Activated naive CD8-positive, alpha-beta T cell treated with anti-CD3 and anti-CD28 coated beads, Interleukin-2, amount 50 U/mL, for 16 hours (primary cell): ENCODE measurements around the gene SLC30A4.
A peak's percentile ranks its signal among the peaks of the same experiment; 100 is the strongest.

Source experiments
- DNase-seq: peaks from one replicate; pipeline ENCODE4 v3.0.0-alpha.2; 2020; ENCODE audit warnings: low read depth, low spot score

SLC30A4 gene

DNA sequence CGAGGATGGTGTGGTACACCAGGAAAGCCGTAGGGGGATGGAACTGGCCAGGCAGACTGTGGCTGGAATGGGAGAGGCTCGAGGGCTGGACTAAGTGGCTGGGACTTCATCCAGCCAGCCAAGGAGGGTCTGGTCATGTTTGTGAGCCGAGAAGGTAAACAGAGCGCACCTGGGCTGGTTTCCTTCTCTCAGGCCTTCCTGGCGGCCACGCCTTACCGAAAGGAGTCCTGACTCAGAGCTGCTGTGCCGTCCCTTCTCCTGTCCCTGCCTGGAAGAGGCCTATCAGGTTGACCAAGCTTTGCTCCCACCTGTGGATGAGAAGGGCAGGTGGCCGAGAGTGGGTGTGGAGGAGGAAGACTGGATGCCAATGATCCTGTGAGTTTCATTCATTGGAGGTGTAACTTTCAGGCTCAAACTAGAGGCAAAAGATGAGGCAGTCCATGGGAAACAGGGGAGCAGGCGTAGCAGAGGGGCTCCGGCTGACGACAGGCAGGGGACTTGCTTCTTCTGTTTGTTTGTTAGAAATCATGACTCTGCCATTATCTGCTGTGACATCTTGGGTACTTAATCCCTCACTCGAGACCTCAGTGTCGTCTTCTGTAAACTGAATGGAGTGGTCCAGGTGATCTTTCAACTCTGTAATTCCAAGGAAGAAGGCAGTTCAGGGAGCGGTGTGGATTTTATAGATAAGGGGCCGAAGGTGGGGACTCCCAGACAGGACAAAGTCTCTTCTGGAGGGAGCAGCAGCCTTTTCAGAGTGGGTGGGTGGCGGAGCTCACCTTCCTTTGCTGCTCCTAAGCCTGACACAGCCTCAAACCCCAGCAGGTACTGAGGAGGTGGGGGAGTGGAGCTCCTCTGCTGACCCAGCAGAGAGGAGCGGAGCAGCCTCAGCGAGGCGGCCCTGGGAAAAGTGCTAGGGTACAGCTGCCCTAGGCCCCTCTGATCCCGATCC lies 72.4 kb downstream of the SLC30A4 start:
- no peak for DNase-seq

DNA sequence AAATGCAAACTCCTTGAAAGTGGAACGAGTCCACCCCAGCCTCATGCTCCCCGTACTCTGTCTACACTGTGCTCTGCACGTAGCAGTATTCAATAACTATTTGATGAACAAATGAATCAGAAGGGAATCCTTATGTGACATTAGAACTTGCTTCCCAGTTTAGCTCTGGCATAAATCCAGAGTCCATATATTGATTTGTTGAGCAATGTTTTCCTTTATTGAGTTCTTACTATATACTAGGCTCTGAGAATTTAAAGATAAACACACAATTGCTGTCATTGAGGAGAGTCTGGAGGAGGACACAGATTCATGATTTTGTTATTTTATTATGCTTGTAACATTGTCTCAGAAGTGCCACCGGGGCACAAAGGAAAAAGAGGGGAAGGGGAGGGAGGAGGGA lies 73.2 kb downstream of the SLC30A4 start:
- DNase-seq, result no peak

DNA sequence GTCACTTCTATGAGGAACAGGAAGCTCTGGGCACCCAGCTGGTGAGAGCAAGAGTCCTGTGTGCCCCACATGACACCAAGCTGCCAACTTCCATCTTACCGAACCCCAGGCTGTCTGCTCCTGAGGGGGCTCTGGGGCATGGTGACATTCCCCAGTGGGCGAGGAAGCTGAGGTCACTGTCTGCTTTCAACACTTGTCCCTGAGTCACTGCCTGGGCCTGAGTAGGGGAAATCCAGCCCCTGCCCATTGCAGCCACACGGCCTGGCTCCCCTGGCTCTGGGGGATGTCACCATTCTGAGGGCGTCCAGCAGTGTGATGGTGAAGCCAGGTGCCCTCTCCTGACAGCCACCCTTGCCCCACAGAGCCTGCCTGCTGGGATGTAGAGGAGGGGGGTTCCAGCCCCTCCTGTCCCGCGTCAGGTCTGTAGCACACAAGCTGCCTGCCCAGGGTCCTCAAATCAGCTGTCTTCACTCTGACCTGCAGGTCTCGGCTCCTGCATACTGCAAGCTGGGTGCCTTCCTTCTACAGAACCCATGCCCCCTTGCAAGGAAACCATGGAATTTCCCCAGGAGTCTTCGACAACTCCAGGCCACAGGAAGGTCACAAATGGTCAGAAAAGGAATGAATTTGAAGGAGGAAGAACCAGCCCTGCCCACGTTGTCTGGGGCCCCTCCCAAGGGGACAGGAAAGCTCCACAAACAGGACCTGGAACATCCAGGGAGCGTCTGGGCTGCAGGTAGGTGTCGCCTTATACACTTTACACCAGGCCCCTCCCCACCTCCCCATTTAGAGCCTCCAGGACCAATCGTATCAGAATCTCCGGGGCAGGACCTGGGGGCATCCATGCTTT lies 74.3 kb downstream of the SLC30A4 start:
- DNase-seq, result no peak

DNA sequence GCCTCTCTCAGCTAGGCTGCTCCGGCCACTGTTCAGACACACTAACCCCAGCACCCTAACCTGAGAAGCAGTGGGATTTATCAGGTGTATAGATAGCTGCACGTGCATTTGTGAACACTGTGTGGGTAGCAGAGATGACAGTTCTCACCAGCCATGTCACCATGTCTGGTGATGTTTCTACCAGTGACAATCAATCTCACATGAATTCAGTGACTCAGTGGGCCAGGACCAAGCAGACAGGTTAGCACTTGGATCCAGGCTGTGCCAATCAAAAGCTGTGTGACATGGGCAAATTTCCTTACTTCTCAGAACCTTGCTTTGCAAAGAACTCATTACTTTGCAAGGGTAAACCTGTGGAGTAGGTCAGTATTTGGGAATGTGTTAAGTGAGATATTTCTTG lies 78.9 kb downstream of the SLC30A4 start:
- DNase-seq, result no peak

DNA sequence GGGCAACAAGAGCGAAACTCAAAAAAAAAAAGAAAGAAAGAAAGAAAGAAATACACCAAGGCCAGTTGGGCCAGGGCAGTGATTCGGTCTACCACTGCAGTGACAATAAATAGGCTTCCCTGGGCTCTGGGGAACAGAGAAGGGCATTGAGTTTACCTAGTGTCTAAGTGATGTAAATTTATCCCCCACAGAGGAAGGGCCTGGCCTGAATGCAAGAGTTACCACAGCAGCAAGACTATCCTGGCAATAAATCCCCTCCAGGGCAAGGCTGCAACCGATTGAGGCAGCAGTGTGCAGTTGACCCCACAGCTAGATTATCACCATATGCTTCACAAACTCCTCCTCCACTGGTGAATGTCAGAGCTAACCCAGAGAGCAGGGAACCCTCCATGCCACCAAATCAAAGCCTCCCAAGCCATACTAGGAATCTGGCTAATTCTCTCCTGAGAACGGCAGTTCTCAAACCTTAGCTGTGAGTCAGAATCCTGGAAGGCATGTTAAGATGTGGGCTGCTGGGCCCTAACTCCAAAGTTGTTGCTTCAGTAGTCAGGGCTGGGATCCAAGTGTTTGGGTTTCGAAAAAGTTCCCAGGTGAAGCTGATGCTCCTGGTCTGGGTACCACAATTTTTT lies 79.9 kb downstream of the SLC30A4 start:
- DNase-seq, result no peak

DNA sequence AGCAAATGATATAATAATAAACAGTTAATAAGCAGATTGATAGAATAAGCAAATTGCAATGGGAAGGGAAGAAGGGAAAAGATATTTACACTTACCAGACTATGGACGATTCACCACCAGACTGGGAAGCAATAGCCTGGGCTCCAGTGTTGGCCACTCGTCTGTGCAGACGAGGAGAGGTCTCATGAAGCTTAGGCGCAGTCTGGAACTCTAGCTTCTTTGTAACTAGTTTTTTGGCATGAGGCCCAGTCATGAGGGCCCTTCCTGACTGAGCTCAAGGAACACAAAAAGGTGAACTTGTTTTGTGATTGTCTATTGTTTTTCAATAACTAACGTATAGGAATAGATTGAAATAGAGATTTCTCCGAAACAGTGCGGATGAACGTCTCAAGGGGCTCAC lies 80.9 kb downstream of the SLC30A4 start:
- DNase-seq, result no peak

DNA sequence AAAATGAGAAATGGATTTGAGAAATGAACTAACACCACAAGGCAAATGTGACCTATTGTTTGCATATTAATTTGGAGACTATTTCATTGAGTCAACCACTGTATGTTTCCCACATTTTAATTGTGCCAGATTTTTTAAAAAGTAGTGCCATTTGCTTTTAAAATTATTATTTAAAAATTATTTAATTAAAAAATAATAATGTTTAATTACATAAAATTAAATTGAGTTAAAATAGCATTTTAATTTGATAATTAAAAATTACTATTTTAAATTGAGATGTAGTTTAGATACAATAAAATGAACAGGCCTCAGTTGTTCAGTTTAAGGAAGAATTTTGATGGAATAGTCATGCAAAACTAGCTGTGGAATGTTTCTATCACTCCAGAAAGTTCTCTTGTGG lies 81.5 kb downstream of the SLC30A4 start:
- DNase-seq, result no peak

DNA sequence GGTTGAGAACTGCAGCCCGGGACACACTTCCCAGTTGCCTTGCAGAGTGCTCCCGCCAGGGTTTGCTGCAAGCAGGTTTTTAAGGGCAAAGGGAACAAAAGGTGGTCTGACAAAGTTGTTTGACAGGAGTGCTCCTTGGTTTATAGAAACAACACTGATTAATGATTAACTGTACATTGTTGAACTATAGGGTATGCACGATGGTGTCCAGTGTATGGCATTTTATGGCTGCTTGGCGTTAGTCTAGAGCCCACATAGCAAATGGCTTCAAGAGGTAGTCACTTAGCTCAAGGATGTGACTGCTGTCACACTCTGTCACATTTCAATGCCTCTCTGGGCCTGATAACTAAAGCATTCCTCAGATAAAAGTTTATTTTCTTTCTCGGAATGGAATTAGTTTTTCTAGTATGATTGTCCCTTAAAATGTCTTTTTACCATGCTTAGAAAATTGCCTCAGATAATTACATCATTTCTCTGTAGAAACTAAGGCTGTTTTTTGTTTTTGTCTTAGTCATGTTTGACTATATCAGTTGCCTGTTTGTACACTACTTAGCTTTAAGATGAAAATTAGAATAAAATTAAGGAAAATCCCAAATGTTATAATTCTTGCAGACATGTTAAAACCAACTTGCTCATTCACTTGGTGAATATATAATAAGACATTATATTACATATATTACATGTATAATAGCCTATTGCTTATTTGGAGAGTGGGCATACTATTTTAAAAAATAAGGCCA lies 82.9 kb downstream of the SLC30A4 start:
- DNase-seq, result no peak

DNA sequence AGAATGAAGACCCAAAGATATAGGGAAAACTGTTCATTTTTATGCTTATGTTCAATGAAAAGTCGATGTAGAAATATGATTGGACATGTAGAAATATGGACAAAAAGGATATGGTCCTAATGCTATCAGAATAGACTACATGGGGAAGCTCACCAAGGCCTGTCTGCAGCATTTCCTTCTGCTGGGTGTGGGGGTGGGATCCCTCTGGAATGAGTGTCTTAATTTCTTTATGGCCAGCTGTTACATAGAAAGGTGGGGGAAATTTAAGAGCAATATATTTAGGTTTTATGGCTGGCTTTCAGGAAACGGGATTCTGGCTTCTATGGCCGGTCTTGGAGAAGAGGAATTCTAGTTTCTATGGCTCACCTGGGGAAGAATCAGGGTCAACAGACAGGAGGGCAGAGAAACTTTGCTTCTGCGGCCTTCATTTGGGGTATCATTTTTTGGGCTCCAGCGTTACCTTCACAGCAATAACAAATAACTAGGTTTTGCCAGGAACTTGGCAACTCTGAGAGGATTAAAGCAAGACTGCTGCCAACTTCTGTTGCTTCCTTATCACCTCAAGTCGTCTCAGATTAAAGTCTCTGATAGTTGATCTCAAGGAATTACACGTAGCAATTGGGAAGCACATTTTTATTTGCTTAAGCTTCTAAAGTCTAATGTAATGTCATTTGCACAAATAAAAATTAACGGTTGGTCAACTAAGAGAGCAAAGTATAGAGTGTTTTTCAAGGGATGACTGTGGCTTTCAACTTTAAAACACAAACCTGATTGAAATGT lies 87.2 kb downstream of the SLC30A4 start:
- no peak for DNase-seq

DNA sequence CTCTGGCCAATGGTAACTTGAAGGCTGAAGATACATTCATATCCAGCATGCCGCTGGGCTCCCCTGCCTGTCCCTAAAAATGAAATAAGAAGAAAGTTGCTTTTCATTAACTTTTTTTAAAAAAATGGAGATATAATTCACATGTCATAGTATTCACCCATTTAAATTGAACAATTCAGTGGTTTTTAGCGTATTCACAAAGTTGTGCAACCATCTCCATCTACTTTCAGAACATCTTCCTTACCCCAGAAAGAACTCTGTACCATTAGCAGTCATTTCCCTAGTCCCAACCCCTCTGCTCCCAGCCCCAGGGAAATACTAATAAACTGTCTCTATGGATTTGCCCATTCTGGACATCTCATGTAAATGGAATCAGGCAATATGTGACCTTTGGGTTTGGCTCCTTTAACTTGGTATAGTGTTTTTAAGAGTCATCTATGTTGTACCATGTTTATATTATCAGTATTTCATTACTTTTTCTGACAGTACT lies 88.4 kb downstream of the SLC30A4 start:
- no peak for DNase-seq

DNA sequence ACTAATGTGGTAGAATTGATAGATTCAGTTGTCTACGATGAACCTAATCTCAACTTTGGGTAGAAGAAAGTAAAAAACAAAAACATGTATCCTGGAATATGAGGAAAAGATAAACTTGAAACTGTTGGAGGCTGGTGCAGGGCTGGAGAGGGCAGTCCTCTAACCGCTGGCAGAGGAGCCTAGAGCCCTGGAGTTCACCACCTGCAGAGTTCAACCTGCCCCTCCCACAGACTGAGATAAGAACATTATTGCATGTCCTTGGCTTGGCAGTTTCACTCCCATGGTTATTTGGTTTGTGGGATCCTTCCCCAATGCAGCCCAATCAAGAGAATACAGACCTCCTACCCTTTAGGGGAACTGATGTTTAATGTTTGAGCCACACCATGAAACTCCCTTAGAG lies 91.0 kb downstream of the SLC30A4 start:
- DNase-seq, result no peak

DNA sequence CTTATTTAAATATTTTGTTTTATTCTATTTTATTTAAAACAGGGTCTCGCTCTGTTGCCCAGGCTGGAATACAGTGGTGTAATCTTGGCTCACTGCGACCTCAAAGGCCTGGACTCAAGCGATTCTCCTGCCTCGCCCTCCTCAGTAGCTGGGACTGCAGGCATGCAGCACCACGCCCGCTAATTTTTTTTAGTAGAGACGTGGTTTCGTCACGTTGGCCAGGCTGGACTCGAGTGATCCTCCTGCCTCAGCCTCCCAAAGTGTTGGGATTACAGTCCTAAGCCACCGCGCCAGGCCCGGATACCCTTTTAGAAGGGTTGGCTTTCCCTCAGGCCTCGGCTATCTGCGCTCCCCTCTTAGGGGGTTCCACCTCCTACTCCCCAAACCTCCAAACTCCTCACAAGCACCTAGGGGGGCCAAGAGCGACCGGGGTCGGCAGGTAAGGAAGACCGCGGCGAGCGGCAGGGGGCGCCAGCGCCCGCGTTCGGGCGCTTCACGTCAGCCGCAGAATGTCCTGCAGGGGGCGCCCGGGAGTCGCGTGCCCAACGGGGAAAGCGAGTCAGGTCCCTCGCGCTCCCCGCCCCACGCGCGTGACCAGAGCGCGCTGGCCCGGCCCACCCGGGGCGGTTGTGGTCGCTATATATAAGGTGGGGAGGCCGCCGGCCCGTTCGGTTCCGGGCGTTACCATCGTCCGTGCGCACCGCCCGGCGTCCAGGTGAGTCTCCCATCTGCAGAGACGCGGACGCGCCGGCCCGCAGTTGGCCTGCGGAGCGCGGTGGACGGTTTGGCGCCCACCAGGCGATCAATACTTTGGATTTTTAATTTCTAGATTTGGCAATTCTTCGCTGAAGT lies 92.4 kb downstream of the SLC30A4 start:
- peak; percentile 71 for DNase-seq
